H9 (cell line): Measurements from ENCODE around the gene CDKN3. TPM values are rescaled to one million over a fixed set of nuclear protein-coding genes. Genes with fewer than 3 reads are reported as not detected.
"Not testable (repeated sequence)": the region's sequence is repeated elsewhere in the genome, so short reads cannot be mapped to it uniquely, and the experiment has no call there.

Experiments
- DNase-seq: peaks from one replicate; pipeline ENCODE4 v3.0.0-alpha.2; 2017
- H2AFZ ChIP-seq: one replicate; pipeline ENCODE4 v1.6.1; 2013; ENCODE audit warnings: mild to moderate bottlenecking, low read length, control low read depth, moderate library complexity
- H2AK5ac ChIP-seq: 2 replicates; pipeline ENCODE4 v1.6.1; 2013; ENCODE audit warnings: low read length, control low read depth, mixed read lengths; ENCODE audit not compliant: insufficient read length
- H2BK120ac ChIP-seq: one replicate; pipeline ENCODE4 v1.6.1; 2013; ENCODE audit warnings: low read depth, mild to moderate bottlenecking, low read length, control low read depth, inconsistent platforms; ENCODE audit not compliant: poor library complexity, severe bottlenecking
- H2BK12ac ChIP-seq: 2 replicates; pipeline ENCODE4 v1.6.1; 2013; ENCODE audit warnings: low read length, control low read depth, mixed read lengths, low read depth; ENCODE audit not compliant: insufficient read length
- H2BK15ac ChIP-seq: 2 replicates; pipeline ENCODE4 v1.6.1; 2013; ENCODE audit warnings: low read depth, low read length, control low read depth
- H2BK20ac ChIP-seq: one replicate; pipeline ENCODE4 v1.6.1; 2013; ENCODE audit warnings: low read depth, mild to moderate bottlenecking, low read length, control low read depth, inconsistent platforms; ENCODE audit not compliant: poor library complexity, severe bottlenecking
- H2BK5ac ChIP-seq: 2 replicates; pipeline ENCODE4 v1.6.1; 2013; ENCODE audit warnings: low read length, control low read depth, mixed read lengths; ENCODE audit not compliant: insufficient read length
- H3K14ac ChIP-seq: 2 replicates; pipeline ENCODE4 v1.6.1; 2013; ENCODE audit warnings: low read length, control low read depth; ENCODE audit not compliant: insufficient read depth
- H3K18ac ChIP-seq: 2 replicates; pipeline ENCODE4 v1.6.1; 2013; ENCODE audit warnings: low read depth, mild to moderate bottlenecking, mixed read lengths, low read length, control low read depth; ENCODE audit not compliant: insufficient read length
- H3K23ac ChIP-seq: 2 replicates; pipeline ENCODE4 v1.6.1; 2013; ENCODE audit warnings: low read length, control low read depth, mixed read lengths, low read depth; ENCODE audit not compliant: insufficient read length
- H3K23me2 ChIP-seq: 2 replicates; pipeline ENCODE4 v1.6.1; 2013; ENCODE audit warnings: low read depth, mild to moderate bottlenecking, mixed read lengths, low read length, control low read depth; ENCODE audit not compliant: insufficient read length, poor library complexity, severe bottlenecking
- H3K27ac ChIP-seq: 2 replicates; pipeline ENCODE4 v1.5.1; 2013; ENCODE audit warnings: low read length, control low read depth, mixed read lengths, low read depth; ENCODE audit not compliant: insufficient read length
- H3K27me3 ChIP-seq: 2 replicates; pipeline ENCODE4 v1.6.1; 2013; ENCODE audit warnings: low read length, control low read depth, inconsistent platforms; ENCODE audit not compliant: insufficient read depth
- H3K4ac ChIP-seq: 2 replicates; pipeline ENCODE4 v1.6.1; 2013; ENCODE audit warnings: low read depth, mild to moderate bottlenecking, control low read depth, inconsistent platforms, low read length, moderate library complexity
- H3K4me1 ChIP-seq: 2 replicates; pipeline ENCODE4 v1.6.1; 2013; ENCODE audit warnings: low read length, control low read depth, inconsistent platforms; ENCODE audit not compliant: insufficient read depth
- H3K4me2 ChIP-seq: 2 replicates; pipeline ENCODE4 v1.6.1; 2013; ENCODE audit warnings: low read length, control low read depth, mixed read lengths; ENCODE audit not compliant: insufficient read length, insufficient read depth
- H3K56ac ChIP-seq: 2 replicates; pipeline ENCODE4 v1.6.1; 2013; ENCODE audit warnings: low read depth, mild to moderate bottlenecking, mixed read lengths, low read length, control low read depth; ENCODE audit not compliant: insufficient read length
- H3K79me1 ChIP-seq: 2 replicates; pipeline ENCODE4 v1.6.1; 2013; ENCODE audit warnings: low read depth, mild to moderate bottlenecking, moderate library complexity, low read length, control low read depth, inconsistent platforms; ENCODE audit not compliant: insufficient read depth, poor library complexity, severe bottlenecking
- H3K79me2 ChIP-seq: 2 replicates; pipeline ENCODE4 v1.6.1; 2013; ENCODE audit warnings: low read length, control low read depth, inconsistent platforms; ENCODE audit not compliant: insufficient read depth
- H3K9ac ChIP-seq: 2 replicates; pipeline ENCODE4 v1.6.1; 2013; ENCODE audit warnings: low read length, control low read depth, mixed read lengths; ENCODE audit not compliant: insufficient read length; ENCODE audit errors: extremely low read depth
- H3K9me3 ChIP-seq: one replicate; pipeline ENCODE4 v1.6.1; 2013; ENCODE audit warnings: low read depth, low read length, inconsistent platforms; ENCODE audit not compliant: control insufficient read depth
- H3T11ph ChIP-seq: one replicate; pipeline ENCODE4 v1.6.1; 2013; ENCODE audit warnings: mild to moderate bottlenecking, low read length, control low read depth, inconsistent platforms
- H4K20me1 ChIP-seq: one replicate; pipeline ENCODE4 v1.6.1; 2013; ENCODE audit not compliant: control insufficient read depth, insufficient read length, insufficient read depth
- H4K5ac ChIP-seq: 2 replicates; pipeline ENCODE4 v1.6.1; 2013; ENCODE audit warnings: low read depth, mild to moderate bottlenecking, mixed read lengths, low read length, control low read depth; ENCODE audit not compliant: insufficient read length
- H4K8ac ChIP-seq: replicated peaks from 2 replicates; pipeline ENCODE4 v1.6.1; 2013; ENCODE audit warnings: low read length, control low read depth, mixed read lengths, low read depth; ENCODE audit not compliant: insufficient read length
- H4K91ac ChIP-seq: 2 replicates; pipeline ENCODE4 v1.6.1; 2013; ENCODE audit warnings: low read depth, mild to moderate bottlenecking, moderate library complexity, mixed read lengths, low read length, control low read depth; ENCODE audit not compliant: insufficient read length
- H3K27ac Mint-ChIP-seq, 3 experiments: 2 replicates in 2 of 3; 3 replicates in 1 of 3; pipeline ENCODE4 v1.8.0; 2020 to 2021; ENCODE audit warnings: mixed read lengths in 3 of 3, mild to moderate bottlenecking in 1 of 3, moderate library complexity in 1 of 3
- H3K27me3 Mint-ChIP-seq: 2 replicates; pipeline ENCODE4 v1.8.0; 2021; ENCODE audit warnings: low read depth, mild to moderate bottlenecking, moderate library complexity, mixed read lengths
- H3K36me3 Mint-ChIP-seq, 3 experiments: 2 replicates in 2 of 3; 3 replicates in 1 of 3; pipeline ENCODE4 v1.8.0; 2020 to 2021; ENCODE audit warnings: low read depth in 3 of 3, mixed read lengths in 3 of 3; ENCODE audit not compliant: insufficient read depth in 1 of 3
- H3K4me1 Mint-ChIP-seq, 2 experiments: 2 replicates each; pipeline ENCODE4 v1.8.0; 2020; ENCODE audit warnings: mixed read lengths in 2 of 2
- H3K4me3 Mint-ChIP-seq, 2 experiments: 2 replicates in 1 of 2; 3 replicates in 1 of 2; pipeline ENCODE4 v1.8.0; 2020 to 2021; ENCODE audit warnings: mild to moderate bottlenecking in 2 of 2, mixed read lengths in 2 of 2, moderate library complexity in 1 of 2
- H3K9me3 Mint-ChIP-seq, 2 experiments: 2 replicates in 1 of 2; 3 replicates in 1 of 2; pipeline ENCODE4 v1.8.0; 2020; ENCODE audit warnings: mild to moderate bottlenecking in 2 of 2, mixed read lengths in 2 of 2, moderate library complexity in 1 of 2
- WGBS: extraction: QIAGEN DNeasy Blood & Tissue Kit; methylation state at CpG from one replicate; pipeline ENCODE4 v1.1.7; 2013; ENCODE audit warnings: missing lambda C conversion rate, low lambda C conversion rate, mixed read lengths; ENCODE audit not compliant: insufficient read length; ENCODE audit errors: extremely low coverage; 5-methylcytosine and 5-hydroxymethylcytosine counted together
- total RNA-seq: library from RNA; stranded (reverse); gene quantifications from 2 replicates; pipeline ENCODE4 v1.2.1, GENCODE V29; 2021

The CDKN3 gene
- total RNA-seq, 1 experiment from 2014 or later: 45.9 TPM

DNA sequence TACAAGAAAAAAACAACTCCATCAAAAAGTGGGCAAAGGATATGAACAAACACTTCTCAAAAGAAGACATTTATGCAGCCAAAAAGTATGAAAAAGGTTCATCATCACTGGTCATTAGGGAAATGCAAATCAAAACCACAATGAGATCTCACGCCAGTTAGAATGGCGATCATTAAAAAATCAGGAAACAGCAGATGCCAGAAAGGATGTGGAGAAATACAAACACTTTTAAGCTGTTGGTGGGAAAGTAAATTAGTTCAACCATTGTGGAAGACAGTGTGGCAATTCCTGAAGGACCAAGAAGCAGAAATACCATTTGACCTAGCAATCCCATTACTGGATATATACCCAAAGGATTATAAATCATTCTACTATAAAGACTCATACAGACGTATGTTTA lies 16.2 kb upstream of the CDKN3 start:
- not testable (repeated sequence) for H3K9me3 Mint-ChIP-seq, H3K18ac ChIP-seq, H3K79me2 ChIP-seq, H3T11ph ChIP-seq, H3K27ac ChIP-seq, H2BK15ac ChIP-seq, H3K9ac ChIP-seq, H3K23ac ChIP-seq, H3K79me1 ChIP-seq, H2BK12ac ChIP-seq, H4K8ac ChIP-seq, H4K91ac ChIP-seq, H3K4me2 ChIP-seq, H2BK5ac ChIP-seq, H3K27ac Mint-ChIP-seq, H3K27me3 Mint-ChIP-seq, H3K36me3 Mint-ChIP-seq, H3K4me1 ChIP-seq, H3K9me3 ChIP-seq, DNase-seq, H3K4ac ChIP-seq, H3K14ac ChIP-seq, H3K23me2 ChIP-seq, H2AK5ac ChIP-seq, H2BK120ac ChIP-seq, H2AFZ ChIP-seq, H3K56ac ChIP-seq, H4K20me1 ChIP-seq, H3K27me3 ChIP-seq, H4K5ac ChIP-seq, H2BK20ac ChIP-seq, H3K4me3 Mint-ChIP-seq
- H3K4me1 Mint-ChIP-seq: peaks cover 14 to 16% of the 10 kb centered on the region in 2 experiments
- no CpG with 5 or more reads among the region's 3 CpGs for WGBS
